Measurements from ENCODE around the gene HOMEZ.
"Not testable (repeated sequence)": the region's sequence is repeated elsewhere in the genome, so short reads cannot be mapped to it uniquely, and the experiment has no call there.

HOMEZ gene

DNA sequence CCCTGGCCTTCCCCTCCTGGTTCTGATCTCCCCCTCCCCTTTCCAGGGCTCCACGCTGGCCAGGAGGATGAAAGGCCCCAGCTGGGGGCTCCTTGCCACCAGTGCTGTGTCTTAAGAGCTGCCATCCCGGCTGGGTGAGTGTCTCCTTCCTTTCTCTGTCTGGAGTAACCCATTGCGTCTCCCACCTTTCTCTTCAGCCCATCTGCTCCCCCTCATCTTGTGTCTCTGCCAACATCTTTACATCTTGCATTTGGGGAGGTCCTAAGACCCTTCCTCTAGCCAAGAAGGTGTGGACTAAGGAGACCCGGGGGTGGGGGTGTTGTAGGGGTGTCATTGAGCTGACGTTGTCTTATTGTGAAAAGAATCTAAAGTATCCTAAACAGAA lies 21.2 kb upstream of the HOMEZ start:
- no peak for DNase-seq

DNA sequence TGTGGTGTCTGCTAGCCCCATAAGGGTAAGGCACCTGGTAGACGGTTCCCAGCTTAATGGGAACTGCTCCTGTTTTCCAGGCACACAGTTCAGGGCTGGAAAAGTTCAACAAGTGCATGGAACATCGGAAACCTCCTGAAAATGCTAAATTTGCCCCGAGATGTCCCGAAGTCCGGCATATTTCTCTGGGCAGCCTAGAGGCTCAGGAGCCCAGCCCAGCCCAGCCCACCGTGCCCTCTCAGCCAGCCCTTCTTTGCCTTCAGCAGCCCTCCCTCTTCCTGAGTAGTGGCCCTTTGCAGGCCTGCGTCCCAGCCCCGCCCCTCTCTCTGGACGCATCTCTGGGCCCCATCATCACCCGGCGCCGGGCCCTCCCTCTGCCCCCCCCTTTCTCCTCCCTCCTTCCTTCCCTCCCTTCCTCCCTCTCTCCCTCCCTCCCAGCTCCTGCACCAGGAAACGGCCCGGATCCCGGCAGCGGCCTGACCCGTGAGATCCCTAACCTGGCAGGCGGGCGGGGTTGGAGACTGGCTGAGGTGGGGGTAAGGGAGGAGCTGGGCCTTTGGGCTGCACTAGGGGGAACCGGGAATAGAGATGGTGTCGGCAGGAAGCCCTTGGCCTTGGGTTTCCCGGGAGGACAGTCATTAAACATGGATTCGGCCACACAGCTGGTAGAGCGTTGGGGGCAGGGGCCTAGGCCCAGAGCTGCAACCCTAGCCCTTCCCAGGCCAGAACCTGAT lies 20.6 kb upstream of the HOMEZ start, which contains the start of gene BCL2L2:
BCL2L2 (plus strand) TSS at position 422 of the 734 bp plus-strand sequence. CDS start 935 bp downstream, outside the sequence.
- peak; percentile 72 for DNase-seq

DNA sequence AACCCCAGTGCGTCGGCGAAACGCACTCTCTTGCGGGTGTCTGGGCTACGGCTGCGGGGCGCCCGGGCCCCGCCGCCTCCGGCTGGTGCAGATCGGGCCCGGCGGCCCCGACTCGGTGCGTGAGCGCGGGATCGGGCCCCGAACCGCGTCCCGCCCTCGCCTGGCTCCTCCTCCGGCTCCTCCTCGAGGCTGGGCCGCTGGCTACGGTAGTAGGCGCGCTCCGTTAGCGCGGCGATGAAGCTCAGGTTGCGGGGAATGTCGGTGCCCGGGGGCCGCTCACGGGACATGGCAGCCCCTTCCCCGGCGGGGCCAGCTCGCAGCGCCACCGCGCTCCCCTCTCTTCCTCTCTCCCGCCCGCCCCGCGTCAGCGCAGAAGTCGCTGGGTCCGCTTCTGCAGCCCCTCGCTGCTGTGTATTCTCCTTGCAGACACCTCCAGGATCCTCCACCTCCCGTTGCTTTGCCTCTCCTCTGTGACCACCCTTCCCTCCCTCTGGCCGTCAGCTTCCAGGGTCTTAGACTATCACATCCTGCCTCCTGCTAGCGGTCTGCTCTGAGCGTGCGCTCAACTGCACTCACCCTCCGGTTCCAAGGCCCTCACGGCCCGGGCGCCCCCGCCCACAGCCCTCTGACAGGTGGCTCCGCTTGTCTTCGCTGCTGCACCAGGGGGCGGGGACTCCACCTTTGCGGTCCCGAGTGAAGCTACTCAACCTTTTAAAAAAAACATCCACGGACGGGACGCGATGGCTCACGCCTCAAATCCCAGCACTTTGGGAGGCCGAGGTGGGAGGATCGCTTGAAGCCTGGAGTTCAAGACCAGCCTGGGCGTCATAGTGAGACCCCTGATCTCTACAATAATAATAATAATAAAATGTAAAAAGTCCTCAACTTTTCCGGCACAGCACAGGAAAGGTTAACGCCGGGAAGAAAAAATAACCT lies 16.6 kb upstream of the HOMEZ start, which contains the start of gene PPP1R3E:
PPP1R3E (minus strand) TSS at position 570 of the 936 bp plus-strand sequence; CDS start at position 287, 283 bp downstream.
- DNase-seq, result peak; percentile 7

DNA sequence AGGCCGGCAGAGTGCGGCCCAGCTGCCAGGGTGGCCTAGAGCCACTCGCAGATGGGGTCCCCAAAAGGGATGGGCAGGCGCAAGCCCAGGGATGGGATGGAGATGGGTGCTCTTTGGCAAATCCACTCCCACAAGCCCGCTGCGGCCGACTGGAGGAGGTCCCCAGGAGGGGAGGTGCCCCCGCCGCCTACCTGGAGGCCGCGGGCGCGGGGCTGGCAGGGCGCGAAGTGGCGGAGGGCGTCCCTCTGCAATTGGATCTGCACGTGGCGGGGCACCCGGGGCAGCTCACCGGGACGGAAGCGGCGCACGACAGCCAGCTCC lies 16.0 kb upstream of the HOMEZ start:
- no peak for DNase-seq

DNA sequence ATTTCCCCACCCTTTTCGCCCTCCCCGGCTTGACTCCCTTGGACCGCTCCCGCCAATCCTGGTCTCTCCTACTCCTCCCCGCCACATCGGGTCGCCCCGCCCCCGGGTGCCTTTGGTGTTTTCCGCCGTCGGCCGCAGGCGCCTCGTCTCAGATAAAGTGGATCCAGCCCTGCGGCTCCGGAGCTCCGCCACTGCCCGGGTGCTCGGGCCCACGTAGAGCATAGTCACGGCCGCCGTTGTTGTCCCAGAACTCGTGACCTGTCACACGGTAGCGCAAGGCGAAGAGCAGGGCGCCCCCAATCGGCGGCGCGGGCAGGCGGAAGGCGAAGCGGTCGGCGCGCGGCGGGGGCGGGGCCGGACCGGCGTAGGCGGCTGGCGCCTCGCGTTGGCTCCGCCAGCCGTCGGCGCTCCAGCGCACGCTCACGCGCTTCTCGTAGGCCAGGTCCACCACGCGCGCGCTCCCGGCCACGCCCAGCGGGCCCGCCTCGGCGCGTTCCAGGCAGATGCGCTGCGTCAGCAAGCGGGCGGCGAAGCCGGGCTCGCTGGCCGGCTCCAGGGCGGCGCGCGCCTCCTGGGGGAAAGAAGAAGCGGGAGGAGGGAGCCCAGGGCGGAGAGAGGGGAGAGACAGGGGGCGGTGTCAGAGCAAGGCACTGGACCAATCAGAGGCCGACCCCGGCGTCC lies 15.5 kb upstream of the HOMEZ start:
- peak; percentile 98 for DNase-seq

DNA sequence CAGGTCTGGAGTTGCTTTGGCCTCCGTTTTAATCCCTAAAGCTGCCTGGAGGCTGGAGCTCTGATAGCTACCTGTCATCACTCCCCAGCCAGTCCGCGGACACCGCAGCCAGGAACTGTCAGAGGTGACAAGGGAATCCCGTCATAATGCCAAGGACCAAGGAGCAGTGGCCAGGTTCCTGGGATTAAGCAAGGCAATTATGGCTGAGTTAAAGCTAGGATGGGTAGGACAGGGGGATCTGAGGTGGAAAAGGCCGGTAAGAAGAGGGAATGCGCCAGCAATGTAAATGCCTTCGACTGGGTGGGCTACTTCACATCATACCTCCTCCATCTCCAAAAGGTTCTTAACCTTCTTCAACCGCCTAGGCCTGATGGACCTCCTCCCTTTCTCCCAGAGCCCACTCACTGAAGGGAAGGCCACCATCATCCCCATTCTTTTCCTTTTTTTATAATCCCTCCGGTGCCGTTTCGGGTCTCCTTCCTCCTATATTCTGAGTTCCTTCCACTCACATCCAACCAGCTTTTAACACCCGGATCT lies 14.8 kb upstream of the HOMEZ start:
- no peak for DNase-seq

DNA sequence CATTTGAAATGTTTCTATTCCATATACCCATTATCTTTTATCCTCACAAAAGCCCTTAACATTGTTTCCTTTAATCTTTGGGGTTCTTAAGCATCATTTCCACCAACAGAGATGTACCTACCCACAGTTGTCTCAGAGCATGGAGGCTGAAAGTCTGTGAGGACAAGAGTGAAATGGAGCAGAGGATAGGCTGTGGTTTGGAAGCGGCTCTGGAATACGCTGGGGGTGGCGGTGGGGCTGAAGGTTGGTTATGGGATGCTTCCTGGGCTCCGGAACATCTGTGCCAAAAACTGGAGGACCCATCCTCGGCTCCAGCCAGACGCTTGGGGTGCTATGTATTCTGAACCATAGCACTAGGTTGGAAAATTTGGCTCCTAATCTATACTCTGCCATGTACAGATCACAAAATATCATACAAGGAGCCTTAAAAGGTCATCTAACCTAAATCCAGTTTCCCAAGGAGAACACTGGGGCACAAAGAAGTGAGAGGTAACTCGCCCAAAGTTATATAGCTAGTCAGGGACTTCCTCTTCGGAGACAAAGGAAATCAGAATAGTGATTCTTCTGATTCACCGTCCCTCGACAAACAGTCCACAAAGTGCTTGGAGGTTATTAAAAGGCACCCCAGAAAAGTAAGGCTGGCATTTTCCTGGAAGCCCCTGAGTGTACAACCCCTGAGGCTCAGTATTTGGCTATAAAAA lies 14.2 kb upstream of the HOMEZ start:
- DNase-seq, result no peak

DNA sequence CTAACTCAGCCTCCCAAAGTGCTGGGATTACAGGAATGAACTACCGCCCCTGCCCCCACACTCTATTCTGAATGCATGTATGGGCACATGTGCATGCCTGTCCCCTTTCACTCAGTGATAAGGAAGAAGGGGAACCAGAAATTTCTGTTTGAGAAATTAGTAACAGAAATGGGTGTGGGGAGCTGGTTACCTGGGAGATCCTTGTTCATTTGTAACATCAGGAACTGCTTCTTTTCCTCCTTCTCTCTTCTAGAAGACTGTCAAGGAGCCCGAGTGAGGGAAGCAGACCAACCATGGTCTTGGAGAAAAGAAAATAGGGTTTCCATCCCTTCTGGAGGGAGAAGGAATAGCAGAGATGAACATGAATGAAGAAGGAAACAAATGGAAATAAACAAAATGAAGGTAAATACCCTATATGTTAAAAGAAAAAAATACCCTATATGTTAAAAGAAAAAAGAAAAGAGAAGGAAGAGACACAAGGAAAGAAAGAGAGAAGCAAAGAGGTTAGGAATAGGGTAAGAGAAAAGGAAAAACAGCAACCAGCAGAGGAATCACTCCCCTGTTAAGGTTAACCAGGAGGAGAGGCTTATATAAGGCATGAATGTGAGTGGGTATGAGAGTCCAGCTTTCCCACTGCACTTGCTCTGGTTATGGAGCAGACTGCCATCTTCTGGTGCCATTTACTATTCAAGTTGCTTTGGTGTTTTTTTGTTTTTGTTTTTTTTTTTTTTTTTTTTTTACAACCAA lies 13.5 kb upstream of the HOMEZ start:
- no peak for DNase-seq

DNA sequence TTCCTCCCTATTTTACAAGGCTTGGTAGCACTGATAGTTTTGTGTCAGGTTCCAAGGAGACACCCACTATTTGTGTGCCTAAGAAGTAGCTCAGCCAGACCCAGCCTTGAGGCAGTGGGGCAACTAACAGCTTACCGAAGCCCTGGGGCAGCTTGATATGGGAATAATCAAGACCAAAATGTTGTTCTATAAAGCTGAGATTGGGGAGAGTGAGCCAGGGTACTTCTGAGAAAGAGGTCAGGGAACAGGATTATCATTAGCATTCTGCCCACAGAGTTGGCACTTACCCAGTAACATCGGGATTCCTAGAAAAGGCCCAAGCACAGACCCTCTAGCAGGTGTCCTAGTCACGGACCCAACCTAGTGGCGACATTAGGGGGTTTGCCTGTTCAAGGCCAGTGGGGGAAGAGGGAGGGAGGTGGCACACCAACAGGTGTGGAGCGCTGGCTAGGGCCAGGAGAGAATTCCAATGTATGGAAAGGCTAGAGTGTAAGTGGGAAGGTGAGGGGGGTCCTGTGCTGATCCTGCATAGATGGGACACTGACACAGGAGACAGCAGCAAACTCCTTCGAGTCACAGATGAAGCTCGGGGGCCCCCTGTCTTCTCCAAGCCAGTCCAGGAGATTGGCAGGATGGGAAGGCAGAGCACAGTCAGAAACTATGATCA lies 11.8 kb upstream of the HOMEZ start:
- DNase-seq, result no peak

DNA sequence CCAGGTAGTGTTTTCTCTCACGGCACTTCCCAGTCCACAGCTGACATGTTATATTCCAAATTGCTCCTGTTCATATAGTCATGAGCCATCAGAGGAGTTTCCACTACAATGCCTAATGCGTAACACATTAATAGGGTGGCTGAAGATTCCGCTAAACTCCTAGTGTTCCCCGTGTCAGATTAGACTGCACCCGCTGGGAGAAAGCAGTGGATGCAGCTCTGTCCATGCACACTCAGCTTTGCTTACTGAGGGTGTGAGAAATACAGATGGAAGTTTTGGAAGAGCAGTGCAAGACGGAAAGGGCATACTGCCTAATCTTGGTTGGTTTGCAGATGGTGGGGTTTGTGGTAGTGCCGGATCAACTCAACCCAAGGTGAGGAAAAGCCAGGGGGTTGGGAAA lies 11.2 kb upstream of the HOMEZ start:
- no peak for DNase-seq

DNA sequence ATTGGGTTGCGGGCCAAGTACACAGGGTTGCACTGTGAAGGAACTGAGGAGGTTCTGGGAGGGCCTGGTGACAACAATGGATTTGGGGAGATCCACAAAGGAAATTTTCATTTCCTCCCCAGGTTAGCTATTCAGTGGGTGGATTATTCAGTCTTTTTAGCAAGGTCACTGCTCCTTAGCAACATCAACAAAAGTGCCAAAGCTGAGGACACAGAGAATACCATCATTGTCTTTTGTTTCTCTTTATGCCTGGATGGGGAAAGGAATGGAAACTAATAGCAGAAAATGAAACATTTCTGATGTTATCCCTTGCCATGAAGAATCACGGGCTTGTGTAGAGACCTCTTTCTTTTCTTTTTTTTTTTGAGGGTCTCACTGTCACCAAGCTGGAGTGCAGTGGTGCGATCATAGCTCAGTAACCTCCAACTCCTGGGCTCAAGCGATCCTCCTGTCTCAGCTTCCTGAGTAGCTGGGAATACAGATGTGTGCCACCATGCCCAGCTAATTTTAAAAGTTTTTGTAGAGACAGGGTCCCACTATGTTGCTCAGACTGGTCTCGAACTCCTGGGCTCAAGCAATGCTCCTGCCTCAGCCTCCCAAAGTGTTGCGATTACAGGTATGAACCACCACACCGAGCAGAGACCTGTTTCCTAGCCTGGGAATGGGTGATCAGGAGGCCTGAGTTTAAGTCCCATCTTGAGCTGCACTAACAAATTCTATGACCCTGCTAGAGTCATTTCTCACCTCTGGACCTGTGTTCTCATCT lies 10.3 kb upstream of the HOMEZ start:
- no peak for DNase-seq

DNA sequence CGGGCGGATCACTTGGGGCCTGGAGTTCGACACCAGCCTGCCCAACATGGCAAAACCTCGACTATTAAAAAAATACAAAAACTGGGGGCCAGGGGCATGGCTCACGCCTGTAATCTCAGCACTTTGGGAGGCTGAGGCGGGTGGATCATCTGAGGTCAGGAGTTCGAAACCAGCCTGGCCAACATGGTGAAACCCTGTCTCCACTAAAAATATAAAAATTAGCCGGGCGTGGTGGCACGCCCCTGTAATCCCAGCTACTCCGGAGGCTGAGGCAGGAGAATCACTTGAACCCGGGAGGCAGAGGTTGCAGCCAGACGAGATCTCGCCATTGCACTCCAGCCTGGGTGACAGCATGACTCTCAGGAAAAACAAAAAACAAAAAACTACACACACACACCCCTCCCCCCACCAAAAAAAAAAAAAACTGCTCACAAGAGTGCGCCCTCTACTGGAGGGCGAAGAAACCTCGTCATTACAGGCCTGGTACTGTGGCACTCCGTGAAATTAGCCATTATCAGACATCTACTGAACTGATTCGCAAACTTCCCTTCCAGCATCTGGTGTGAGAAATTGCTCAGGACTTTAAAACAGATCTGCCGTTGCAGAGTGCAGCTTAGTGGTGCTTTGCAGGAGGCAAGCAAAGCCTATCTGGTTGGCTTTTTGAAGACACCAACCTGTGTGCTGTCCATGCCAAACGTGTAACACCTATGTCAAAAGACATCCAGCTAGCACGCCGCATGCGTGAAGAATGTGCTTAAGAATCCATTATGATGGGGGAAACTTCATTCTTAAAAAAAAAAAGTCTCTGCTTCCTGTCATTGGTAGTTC lies 9.0 kb upstream of the HOMEZ start:
- no peak for DNase-seq

DNA sequence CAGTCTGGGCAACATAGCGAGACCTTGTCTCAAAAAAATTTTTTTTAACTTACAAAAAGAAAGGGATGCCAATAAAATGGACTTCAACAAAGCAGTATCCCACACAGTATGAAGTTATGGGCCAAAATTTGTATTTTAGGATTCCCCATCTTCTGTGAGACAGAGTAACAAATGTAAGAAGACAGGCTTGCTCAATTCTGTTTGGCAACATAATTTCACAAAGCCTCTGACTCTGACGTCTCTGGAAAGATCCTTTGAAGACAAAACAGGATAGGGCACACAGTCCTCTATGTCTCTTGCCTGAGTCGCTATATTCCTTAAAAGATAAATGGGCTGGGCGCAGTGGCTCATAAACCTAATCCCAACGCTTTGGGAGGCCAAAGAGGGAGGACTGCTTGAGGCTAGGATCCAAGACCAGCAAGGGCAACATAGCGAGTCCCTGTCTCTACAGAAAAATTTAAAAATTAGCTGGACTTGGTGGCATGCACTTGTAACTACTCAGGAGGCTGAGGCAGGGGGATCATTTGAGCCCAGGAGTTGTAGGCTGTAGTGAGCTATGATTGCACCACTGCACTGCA lies 1.1 kb upstream of the HOMEZ start:
- no peak for DNase-seq

DNA sequence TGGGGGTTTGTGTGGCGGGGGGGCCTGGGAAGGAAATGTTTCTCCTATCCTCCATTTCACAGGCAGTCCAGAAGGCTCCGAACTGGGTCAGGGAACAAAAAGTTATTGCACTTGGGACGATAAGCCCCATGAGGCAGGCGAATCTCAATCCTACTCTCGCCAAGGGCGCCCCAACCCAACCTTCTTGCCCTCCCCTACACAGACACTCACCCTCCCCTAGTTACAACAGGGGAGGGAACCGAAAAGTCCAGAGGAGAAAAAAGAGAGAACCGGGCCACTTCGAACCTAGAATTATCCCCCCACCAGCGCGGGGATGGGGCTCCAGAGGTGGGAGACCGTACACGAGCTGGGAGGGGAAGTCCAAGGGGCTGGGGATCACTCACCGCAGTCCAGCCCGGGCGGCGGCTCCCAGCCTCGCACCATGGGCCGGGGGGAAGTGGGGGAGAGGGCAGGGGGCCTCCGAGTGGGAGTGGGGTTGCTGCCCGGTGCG lies 357 bp downstream of the HOMEZ start:
- DNase-seq, result no peak

DNA sequence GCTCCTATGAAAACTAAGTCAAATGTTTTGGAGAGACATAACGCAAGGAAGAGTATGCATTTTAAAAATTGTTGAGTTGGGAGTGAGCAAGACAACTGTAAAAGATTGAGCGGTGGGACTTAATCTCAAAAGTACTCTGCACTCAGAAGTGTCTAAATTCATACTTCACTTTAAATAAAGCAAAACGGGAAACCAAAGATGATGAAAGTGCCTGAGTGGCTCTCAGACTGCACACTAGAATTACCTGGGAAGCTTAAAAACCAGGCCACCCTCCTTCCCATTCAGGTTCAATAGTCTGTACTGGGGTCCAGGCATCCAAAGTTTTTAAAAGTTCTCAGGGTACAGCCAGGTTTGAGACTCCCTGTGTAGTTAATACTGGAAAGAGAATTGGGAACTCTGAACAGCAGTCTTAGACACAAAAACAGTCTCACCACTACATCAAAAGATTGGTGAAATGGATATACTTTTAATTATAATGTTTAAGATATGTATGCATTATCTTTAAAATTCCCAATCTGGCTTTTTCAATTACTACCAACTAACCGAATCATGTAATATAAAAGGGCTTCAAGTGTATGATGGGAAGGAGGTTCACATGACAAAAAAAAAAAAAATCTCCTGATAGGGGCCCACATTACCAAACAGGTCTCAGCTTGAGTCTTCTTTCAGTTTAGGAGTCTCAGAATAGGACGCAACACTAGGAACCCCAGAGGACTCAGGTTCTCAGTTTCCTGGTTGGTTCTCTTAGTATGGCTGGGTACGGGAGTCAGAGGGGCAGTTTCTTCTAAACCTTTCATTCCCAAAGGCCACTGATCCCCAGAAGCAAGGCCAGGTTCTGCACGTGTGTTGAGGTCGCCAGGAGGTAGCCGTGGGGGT lies 1.0 kb downstream of the HOMEZ start:
- DNase-seq, result no peak

DNA sequence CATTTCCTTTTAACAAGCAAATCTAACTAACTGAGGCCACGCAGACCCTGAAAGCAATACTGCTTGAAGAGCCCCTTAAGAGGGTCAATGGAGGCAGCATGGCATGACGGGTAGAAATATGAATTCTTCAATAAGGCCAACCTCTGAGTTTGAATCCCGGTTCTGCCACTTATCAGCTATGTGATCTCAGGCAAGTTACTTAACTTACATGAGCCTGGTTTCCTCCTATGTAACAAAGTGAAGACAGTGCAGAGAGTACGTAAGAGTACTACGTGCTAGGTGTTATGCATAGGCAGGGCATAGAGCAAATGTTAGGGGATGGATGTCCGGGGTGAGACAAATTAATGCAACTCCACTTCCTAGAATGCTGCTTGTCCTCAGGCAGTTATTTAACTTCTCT lies 4.7 kb downstream of the HOMEZ start:
- no peak for DNase-seq

DNA sequence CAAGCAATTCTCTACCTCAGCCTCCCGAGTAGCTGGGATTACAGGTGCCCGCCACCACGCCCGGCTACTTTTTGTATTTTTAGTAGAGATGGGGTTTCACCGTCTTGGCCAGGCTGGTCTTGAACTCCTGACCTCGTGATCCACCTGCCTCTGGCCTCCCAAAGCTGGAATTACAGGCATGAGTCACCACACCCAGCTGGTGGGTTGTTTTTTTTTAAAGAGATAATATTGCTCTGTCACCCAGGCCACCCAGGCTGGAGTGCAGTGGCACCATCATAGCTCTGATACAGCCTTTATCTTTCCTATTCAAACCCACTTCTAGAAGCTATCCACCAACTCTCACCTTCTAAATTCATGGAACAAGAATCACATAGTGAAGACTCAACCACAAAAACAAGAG lies 8.0 kb downstream of the HOMEZ start:
- DNase-seq, result not testable (repeated sequence)

DNA sequence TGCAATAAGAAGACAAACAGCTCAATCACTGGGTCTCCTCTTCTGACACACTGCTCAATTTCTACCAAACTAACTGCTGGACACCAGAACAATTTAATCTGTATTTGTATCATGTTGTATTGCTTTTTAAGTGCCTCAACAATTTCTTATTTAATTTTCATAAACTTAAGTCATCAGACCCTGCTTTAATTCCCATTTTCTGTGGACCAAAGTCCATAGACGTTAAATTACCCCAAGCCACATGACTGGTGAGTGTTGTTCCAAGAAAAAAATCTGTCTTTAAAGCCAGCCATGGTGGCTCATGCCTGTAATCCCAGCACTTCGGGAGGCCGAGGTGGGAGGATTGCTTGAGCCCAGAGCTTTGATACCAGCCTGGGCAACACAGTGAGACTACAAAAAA lies 8.7 kb downstream of the HOMEZ start:
- DNase-seq, result no peak
